ENCODE measurements around the gene LRMDA.

- TF ChIP-seq CTCF (IDR thresholded peaks at IDR 0.05) (no peak), POLR2A (IDR thresholded peaks at IDR 0.05) (no peak)
Observed at GRCh38 chr10:76422769-76423168, 991.3 kb downstream of the LRMDA start.
